Stimulated activated CD8-positive, alpha-beta memory T cell treated with anti-CD3 and anti-CD28 coated beads, Interleukin-2, amount 100 ng/mL, for 1 hour (primary cell): Measurements from ENCODE around the gene EPYC.
"Not testable (repeated sequence)": the region's sequence is repeated elsewhere in the genome, so short reads cannot be mapped to it uniquely, and the experiment has no call there.

Experiments used
- DNase-seq, 2 donors: peaks; one replicate each; pipeline ENCODE4 v3.0.0-alpha.2; 2020; ENCODE audit warnings: low read depth in 2 of 2

Gene EPYC

GRCh38 chr12:90991952-90992465 is 12.8 kb downstream of the EPYC start:
- DNase-seq: no peak

- DNase-seq: no peak
Observed at GRCh38 chr12:90990611-90991010, 14.2 kb downstream of the EPYC start.

DNA sequence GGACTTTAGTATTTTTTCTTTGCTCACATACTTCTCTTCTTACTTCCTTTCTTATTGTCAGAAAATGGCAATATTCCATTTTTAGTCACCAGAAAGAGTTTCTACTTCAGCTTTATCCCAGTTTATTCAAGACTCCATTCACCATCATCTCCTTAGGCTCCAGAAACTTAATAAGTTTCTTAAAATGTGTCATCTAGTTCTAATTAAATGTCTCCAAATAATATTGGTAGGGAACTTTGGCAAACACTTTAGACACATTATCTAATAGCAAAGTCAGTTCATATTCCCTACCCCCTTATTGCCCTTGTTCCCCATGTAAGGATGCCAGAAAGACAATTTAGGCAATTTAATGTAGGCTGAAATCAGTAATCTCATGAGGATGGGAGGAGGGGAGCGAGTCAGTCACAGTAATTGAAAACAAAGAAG is 15.1 kb downstream of the EPYC start:
- no peak for DNase-seq

DNA sequence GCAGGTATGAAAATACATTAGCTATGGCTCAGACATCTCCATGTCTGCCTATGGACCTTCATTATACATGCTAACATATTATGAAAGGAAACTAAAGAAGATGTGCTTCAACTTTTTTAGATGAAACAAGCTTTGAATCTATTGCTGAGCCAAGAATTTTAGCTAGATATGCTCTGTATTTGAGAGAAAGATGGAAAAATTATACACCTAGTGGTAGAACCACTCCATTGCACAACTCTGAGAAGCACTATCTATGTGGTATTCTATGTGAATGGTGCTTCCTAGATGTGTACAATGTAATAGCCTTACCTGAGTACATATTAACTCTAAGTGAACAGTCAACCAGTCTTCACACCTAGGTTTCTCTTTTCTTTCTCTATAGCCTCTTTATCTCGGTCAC is 17.3 kb downstream of the EPYC start:
- DNase-seq: no peak

DNA sequence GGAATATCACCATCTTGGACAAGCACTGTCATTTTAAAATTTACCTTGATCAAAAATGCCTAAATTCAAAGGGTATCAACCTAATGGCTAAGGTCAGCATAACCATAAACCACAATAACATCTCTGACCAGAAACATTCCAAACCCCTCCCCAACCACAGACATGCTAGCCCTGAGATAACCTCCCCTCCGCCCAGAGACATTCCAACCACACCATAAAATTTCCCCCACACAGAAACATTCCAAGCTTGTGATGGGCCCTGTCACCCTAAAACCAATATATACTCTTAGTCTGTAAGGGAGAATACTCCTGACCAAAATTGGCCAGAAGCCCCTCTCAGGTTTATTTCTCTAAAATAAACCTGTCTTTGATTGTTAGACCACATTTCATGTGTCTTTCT is 17.7 kb downstream of the EPYC start:
- no peak for DNase-seq

DNA sequence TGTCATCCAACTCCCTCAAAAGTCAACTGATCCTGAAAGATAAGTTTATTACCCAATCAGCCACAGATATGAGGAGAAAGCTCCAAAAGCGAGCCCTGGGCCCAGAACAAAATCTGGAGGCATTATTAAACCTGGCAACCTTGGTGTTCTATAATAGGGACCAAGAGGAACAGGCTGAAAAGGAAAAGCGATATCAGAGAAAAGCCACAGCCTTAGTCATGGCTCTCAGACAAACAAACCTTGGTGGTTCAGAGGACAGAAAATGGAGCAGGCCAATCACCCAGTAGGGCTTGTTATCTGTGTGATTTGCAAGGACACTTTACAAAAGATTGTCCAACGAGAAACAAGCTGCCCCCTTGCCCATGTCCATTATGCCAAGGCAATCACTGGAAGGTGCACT is 19.4 kb downstream of the EPYC start:
- not testable (repeated sequence) for DNase-seq

DNA sequence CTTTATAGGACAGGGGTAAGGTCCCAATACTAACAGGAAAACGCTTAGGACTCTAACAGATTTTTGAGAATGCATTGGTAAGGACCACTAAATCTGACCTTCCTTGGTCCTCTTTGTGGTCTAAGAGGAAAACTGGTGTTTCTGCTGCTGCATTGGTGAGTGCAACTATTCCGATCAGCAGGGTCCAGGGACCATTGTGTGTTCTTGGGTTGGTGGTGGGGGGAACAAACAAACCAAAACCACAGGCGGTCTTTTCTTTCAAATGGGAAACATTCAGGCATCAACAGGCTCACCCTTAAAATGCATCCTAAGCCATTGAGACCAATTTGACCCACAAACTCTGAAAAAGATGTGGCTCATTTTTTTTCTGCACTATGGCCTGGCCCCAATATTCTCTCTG is 20.7 kb downstream of the EPYC start:
- DNase-seq: no peak

DNA sequence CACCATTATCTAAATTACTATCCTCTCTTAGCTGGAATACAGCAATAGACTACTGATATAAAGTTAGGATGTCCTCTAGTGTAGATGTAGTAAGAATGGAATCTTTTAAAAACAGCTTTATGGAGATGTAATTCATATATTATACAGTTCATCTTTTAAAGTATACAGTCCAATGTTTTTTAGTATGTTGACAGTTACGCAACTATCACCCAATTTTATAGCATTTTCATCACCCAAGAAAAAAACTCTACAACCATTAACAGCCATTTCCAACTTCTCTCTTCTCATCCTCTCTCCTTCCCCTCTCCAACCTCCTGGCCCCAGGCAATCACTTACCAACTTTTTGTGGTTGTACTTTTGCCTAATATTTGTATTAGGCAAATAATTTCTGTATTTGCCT is 22.6 kb downstream of the EPYC start:
- DNase-seq: no peak

DNA sequence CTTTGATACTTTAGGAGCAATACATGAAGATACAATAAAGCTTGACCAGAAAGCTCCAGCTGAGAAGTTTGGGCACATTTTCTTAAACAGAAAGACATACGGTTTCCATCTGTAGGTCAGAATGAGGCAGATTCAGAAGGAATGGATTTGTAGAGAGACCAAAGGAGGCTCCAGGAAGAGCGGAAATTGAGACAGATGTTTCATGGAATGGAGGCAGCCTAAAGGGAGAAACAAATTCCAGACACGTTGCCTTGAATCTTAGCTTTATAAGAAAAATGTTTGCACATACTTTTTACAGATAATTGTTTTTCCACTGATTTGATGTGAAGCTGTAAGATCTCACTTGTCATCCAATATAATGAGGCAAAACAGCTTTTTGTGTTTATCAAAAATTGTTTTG is 24.8 kb downstream of the EPYC start:
- no peak for DNase-seq

GRCh38 chr12:90979019-90979418 is 25.8 kb downstream of the EPYC start:
- DNase-seq: no peak

- DNase-seq: no peak
Observed at GRCh38 chr12:90978117-90978770, 26.5 kb downstream of the EPYC start.

DNA sequence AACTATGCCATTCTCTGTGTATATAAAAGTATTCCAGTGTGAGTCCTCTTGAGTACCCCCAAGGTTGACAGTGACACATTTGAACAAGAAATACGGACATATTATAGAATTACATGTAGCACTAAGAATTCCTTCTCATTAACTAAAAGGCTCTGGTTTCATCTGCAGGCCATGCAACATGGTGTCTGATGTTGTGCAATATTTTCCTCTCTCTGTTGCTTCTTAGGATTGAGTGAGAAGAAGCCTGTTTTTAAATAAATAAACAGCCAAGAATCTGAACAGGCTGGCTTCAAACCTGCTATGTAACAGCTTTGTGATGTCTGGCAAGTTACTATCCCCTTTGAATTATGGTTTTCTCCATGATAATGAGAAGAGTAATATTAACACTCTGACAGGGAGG is 27.5 kb downstream of the EPYC start:
- no peak for DNase-seq

- no peak for DNase-seq
Observed at GRCh38 chr12:90974286-90974685, 30.5 kb downstream of the EPYC start.

GRCh38 chr12:90972226-90972625 is 32.5 kb downstream of the EPYC start:
- DNase-seq: no peak

GRCh38 chr12:90970911-90971310 is 33.9 kb downstream of the EPYC start:
- no peak for DNase-seq

GRCh38 chr12:90970471-90970870 is 34.3 kb downstream of the EPYC start:
- no peak for DNase-seq

- no peak for DNase-seq
Observed at GRCh38 chr12:90969851-90970250, 34.9 kb downstream of the EPYC start.

GRCh38 chr12:90969346-90969745 is 35.4 kb downstream of the EPYC start:
- no peak for DNase-seq

- DNase-seq: no peak
Observed at GRCh38 chr12:90965204-90965603, 39.6 kb downstream of the EPYC start.

GRCh38 chr12:90964616-90965015 is 40.2 kb downstream of the EPYC start:
- no peak for DNase-seq

GRCh38 chr12:90963946-90964345 is 40.8 kb downstream of the EPYC start:
- no peak for DNase-seq

GRCh38 chr12:90961154-90961553 is 43.6 kb downstream of the EPYC start:
- no peak for DNase-seq

GRCh38 chr12:90959538-90960139 is 45.1 kb downstream of the EPYC start:
- no peak for DNase-seq

DNA sequence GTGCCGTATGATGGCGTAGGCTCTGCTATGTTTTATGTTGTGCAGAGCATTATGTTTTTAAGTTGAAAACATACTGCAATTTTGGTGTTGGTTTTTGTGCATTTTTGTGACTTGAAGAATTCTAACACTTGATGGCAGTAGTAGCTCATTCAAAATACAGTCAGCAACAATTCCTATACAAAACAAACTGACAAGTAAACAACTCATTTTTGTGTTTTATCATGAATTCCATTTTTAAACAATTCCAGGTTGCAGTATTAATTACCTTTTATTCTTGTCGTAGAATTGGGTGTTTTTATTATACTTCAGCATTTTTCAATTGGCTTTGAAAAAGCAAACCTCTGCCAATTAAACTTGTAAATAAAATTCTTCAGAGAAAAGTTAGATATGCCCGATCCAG is 45.7 kb downstream of the EPYC start:
- no peak for DNase-seq
